Germinal center (tissue), 1 donor: ENCODE measurements around the gene TOE1.
"Not testable (repeated sequence)": the region's sequence is repeated elsewhere in the genome, so short reads cannot be mapped to it uniquely, and the experiment has no call there.

Experiments
- DNase-seq: peaks from one replicate; pipeline ENCODE4 v3.0.0; 2012; ENCODE audit warnings: mixed read lengths, low spot score

The TOE1 gene

DNA sequence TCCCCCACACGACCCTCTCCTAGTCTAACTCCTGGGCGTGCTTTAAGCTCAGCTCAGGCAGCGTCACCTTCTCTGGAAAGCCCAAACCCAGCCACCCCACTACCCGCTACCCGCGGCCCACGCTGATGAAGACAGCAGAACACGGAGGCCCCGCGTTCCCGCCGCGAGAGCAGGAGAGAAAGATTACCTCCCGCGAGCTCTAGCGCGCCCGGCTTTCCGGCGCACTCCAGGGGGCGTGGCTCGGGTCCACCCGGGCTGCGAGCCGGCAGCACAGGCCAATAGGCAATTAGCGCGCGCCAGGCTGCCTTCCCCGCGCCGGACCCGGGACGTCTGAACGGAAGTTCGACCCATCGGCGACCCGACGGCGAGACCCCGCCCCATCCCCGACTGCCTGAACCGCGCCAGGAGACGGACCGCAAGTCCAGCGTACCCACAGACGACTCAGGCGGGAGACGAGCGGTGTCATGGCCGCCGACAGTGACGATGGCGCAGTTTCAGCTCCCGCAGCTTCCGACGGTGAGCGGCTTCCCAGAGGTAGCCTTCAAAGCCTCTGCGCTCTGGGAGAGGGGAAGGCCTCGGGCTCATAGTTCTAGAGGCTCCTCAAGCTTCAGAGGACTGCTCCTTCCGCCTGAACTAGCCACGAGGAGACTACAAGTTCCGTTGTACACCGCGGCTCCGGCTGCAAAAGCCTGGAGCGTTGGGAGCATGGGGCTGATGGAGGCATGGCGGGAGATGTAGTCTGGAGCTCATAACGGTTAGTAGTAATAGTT lies at the start of gene TOE1, which contains the start of gene MUTYH:
Gene TOE1, plus strand, starts transcription at position 382 of the 770 bp plus-strand sequence. Its CDS starts 83 bp downstream, at position 465.
Gene MUTYH, minus strand, starts transcription at position 652 of the 770 bp plus-strand sequence. CDS start 5,935 bp downstream, outside the sequence.
- DNase-seq: peak; percentile 95

DNA sequence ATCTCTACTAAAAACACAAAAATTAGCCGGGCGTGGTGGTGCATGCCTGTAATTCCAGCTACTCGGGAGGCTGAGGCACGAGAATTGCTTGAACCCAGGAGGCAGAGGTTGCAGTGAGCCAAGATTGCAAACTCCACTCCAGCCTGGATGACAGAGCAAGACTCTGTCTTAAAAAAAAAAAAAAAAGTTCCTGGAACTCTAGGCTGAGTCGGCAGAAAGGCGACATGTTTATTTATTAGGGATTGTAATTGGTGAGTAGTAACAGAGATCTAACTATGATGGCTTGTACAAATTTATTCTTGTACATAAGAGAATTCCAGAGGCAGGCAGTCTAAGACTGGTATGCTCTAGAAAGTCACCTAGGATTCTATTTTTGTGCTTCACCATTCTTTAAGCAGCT lies 49.0 kb upstream of the TOE1 start:
- not testable (repeated sequence) for DNase-seq

GRCh38 chr1:45291716-45292115 lies 48.3 kb upstream of the TOE1 start:
- DNase-seq: no peak

- DNase-seq: no peak
These were observed 42.2 kb upstream of the TOE1 start for GRCh38 chr1:45297666-45298356.

DNA sequence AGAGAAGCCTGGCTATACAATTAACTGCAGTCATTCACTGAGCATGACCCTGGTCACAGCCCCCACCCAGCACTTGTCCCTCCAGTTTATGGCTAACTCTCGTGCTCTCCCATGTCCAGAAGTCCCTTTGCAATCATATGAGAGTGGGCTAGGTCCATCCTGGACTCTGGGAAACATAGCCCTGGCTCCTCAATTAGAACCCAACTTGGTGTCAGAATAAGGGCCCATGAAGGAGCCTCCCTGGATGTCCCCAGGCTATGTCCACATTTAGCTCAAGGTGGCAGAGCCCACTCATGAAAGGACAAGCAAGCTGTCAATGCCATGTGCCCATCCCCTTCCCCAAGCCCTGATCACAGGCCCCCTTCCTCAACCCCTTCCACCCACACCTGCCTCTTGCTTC lies 40.7 kb upstream of the TOE1 start:
- no peak for DNase-seq

DNA sequence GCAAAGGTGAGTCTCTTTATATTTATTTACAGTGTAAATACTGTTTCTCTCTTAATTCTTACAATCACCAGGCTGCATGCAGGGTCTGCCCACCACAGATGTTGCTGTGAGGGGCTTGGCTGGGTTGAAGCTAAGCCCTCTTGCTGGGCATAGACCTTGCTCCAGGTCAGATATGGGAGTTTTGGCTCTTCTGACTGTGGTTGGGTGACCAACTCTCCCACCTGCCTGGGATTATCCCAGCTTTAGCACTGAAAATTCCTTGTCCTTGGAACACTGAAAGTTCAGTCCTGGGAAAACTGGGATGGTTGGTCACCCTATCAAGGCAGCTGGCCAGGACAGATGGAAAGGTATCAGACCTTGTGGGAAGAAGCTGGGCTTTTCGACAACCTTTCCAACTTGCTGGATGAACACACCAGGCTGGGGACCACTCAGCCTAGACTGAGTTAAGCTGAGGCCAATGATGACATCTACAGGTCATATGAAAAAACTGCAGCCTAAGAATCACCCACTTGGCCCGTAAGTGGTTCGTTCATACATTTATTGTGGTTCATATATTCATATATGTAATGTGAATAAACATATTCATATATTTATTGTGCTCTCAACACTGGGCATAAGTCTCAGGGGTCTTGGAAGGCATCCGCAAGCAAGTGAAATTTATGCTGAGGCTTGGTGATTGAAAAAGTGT lies 39.8 kb upstream of the TOE1 start:
- DNase-seq: peak; percentile 66

GRCh38 chr1:45300669-45300997 lies 39.3 kb upstream of the TOE1 start:
- DNase-seq: no peak

DNA sequence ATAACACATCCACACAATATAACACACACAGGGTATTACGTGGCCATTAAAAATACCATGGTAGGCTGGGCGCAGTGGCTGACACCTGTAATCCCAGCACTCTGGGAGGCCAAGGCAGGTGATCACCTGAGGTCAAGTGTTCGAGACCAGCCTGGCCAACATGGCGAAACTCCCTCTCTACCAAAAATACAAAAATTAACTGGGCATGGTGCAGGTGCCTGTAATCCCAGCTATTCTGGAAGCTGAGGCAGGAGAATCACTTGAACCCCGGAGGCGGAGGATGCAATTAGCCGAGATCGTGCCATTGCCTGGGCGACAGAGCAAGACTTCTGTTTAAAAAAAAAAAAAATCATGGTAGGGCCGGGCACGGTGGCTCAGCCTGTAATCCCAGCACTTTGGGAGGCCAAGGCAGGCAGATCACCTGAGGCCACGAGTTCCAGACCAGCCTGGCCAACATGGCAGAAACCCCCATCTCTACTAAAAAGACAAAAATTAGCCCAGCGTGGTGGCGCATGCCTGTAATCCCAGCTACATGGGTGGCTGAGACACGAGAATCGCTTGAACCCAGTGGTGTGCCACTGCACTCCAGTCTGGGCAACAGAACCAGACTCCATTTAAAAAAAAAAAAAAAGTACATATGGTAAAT lies 37.3 kb upstream of the TOE1 start:
- no peak for DNase-seq

DNA sequence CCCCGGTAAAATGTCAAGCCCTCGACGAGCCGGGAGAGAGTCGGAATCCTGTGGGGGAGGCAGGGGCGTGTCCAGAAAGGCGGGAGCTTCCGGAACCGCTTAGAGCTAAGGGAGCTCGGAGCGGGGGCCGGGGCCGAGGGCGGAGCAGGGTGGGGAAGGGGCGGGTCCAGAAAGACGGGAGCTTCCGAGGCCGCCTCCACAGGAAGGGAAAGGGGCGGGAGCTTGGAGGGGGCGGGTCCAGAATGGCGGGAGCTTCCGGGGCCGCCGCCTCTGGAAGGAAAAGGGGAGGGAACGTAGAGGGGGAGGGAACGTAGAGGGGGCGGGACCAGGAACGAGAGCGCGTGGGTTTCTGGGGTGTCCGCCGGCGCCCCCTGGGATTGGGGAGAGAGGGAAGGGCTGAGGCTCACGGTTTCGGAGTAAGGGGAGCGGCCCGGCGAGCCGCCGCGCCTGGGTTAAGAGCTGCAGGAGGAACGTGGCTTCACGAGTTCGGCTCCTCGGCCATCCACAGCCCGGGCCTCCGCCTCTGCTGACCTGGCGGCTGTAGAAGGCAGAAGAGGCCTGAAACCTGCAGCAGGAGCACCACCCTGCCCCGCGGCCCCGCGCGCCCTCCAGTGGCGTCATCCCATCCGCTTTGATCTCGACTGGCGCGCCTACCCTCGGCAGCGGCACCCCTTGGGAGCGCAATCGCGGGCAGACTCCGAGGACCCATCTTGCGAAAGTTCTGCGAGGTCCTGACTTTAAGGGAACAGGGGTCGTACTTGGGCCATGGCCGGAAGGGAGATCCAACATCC lies 36.3 kb upstream of the TOE1 start:
- DNase-seq: peak; percentile 98

- peak; percentile 14 for DNase-seq
These were observed 35.5 kb upstream of the TOE1 start for GRCh38 chr1:45304311-45305081.

GRCh38 chr1:45305231-45305630 lies 34.7 kb upstream of the TOE1 start:
- no peak for DNase-seq

DNA sequence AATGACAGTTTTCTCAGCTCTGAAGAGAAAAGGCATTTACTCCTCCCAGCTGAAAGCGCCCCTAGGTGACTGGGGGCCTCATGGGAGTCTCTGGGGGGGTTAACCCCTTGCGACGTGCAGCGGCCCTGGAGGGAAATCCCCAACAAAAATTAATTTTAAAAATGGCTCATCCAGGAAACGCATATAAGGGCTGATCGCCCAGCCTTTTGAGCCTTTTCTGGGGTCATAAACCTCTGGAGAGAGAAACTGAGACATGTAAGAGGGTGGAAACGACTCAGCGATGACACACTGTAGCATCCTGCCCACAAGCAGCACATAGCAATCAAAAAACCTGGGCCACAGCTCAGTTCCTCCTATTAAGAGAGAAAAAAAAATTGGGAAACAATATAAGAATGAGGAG lies 33.7 kb upstream of the TOE1 start:
- DNase-seq: peak; percentile 46

DNA sequence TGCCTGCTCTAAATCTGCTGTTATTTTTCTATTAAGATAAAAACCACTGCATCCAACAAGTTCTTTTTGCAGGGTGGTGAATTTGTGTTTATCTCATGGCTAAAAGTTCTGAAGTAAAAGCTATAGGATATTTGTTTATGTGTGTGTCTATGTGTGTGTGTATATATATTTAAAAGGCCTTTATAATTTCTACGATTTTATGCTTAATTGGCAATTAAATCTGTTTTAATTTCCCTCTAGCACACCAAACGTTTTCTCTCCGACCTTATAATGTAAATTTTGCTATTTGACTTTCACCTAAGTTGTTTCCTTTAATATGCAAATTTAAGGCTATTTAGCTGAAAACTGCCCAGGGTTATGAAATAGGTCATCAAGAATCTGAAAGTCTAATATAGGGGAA lies 33.1 kb upstream of the TOE1 start:
- no peak for DNase-seq

DNA sequence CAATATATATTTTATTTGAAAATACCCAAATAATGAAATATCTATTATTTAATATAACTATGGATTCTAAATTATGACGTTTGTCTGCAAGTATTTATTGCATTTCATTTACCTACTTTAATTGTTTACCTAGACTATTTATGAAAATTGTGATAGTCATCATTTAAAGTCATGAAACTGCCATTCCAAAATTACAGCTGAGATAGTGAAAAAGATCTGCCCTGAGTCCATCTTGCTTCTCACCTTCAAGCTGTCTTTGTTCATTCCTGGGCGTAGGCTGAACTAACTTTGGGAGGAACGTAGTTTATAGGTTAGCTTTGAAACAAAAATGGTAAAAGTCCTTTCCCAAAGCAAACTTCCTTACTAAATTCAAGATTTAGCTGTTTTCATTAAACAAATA lies 25.7 kb upstream of the TOE1 start:
- no peak for DNase-seq

GRCh38 chr1:45317166-45317565 lies 22.8 kb upstream of the TOE1 start:
- DNase-seq: no peak

- DNase-seq: no peak
These were observed 20.2 kb upstream of the TOE1 start for GRCh38 chr1:45319761-45320160.

DNA sequence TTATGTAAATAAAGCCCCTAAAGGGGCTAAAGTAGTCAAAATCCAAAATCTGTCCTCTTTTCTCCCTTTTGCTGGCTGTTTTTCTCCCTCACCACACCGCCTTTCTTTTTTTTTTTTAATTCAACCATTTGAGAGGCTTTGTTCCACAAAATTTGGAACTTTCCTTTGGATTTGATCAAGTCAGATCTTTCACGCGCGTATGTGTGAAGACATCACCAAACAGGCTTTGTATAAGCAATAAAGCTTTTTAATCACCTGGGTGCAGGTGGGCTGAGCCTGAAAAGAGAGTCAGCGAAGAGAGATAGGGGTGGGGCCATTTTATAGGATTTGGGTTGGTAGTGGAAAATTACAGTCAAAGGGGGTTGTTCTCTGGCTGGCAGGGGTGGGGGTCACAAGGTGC lies 18.5 kb upstream of the TOE1 start:
- DNase-seq: no peak

DNA sequence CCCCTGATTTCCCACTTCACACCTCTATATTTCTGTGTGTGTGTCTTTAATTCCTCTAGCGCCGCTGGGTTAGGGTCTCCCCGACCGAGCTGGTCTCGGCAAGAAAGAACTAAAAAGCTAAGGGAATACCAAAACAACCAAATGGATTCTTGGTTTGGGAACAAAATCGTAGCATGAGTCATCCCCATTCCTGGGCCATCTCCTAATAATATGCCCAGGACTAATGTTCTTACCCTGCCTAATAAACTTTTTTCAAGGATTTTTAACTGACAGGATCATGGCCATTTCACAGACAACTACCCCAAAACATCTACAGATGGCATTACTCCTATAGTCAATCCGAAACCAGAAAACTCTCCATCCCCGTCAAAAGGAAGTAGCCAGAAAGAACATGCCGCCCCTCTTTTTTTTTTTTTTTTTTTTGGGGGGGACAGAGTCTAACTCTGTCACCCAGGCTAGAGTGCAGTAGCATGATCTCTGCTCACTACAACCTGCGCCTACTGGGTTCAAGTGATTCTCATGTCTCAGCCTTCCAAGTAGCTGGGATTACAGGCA lies 17.4 kb upstream of the TOE1 start:
- no peak for DNase-seq

DNA sequence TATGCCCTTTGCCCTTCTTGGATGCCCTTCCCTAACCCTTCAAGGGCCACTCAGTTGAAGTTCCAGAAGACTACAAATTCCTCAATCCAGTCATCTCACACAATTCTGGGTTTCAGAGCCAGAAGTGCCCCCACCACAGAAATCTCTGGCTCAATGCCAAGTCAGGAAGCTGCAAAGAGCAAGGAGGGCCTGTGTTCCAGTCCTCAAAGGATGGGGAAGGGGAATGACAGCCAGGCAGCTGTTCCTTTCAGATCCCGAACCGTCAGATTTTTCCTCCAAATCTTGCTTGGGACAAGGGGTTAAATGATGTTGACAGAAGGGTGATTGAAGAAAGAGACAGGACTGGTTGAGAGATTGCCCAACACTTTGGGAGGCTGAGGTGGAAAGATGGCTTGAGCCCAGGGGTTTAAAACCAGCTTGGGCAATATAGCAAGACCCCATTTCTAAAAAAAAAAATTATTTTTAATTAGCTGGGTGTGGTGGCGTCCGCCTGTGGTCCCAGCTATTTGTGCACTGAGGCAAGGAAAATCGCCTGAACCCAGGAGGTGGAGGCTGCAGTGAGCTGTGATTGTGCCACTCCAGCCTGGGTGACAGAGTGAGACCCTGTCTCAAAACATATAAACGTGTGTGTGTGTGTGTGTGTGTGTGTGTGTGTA lies 14.0 kb upstream of the TOE1 start:
- DNase-seq: no peak
